T-helper 1 cell treated with Interleukin-12 subunit alpha and Interleukin-12 subunit beta and Interleukin-4 antibody, amounts not matched to agents 30 μg/mL and 1 μg/mL, for 36 hours (primary cell): ENCODE measurements around the gene INPP4A.

Experiments
- H3K27ac Mint-ChIP-seq: one replicate; pipeline ENCODE4 v1.8.0; 2021; ENCODE audit warnings: mild to moderate bottlenecking, mixed read lengths
- H3K27me3 Mint-ChIP-seq: one replicate; pipeline ENCODE4 v1.8.0; 2021; ENCODE audit warnings: low read depth, mixed read lengths
- H3K36me3 Mint-ChIP-seq: one replicate; pipeline ENCODE4 v1.8.0; 2021; ENCODE audit warnings: low read depth, mixed read lengths
- H3K4me1 Mint-ChIP-seq: one replicate; pipeline ENCODE4 v1.8.0; 2021; ENCODE audit warnings: low read depth, mixed read lengths
- H3K4me3 Mint-ChIP-seq: one replicate; pipeline ENCODE4 v1.8.0; 2021; ENCODE audit warnings: mild to moderate bottlenecking, moderate library complexity, mixed read lengths
- H3K9me3 Mint-ChIP-seq: one replicate; pipeline ENCODE4 v1.8.0; 2021; ENCODE audit warnings: mixed read lengths

INPP4A gene

DNA sequence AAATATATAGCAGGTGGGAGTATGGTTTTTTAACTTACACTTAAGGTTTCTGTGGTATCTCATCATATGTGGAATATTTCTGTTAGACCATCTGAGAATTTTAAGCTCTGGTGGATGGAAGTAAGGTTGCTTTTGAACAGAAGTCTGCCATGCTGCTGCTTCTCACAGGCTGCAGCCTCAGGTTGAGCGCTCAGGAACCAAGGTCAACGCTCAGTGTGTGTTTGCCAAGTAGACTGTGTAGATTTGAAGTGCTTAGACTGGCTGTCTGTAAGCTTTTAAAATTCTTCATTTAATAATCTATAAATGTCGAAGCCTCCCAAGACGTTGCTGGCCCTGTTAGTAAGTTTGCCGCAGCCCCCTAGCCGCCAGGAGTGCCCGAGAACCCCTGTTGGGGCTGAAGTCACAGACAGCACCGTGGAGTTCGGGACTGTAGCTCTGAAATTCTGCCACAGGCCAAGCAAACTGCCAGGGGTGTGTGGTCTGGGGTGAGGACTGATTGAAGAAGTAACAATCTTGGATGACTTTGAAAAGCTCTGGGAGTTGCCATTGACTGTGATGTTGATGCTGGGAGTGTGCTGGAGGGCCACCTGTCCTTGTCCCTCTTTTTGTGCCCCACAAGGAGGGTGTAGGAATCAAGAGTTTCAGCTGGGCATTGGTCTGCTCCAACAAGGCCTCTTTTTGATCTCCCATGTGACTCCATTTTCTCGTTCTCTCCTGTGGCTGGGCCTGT is 26.9 kb downstream of the INPP4A start:
- peaks cover 77% of the 10 kb centered on the region for H3K4me1 Mint-ChIP-seq
- peak overlapping the region; percentile 73 for H3K4me3 Mint-ChIP-seq
- peak overlapping the region; percentile 93 for H3K27ac Mint-ChIP-seq
- H3K36me3 Mint-ChIP-seq = peaks cover 27% of the 10 kb centered on the region
- no peaks in the 10 kb centered on the region for H3K27me3 Mint-ChIP-seq
- H3K9me3 Mint-ChIP-seq = no peaks in the 10 kb centered on the region

GRCh38 chr2:98472132-98472650 is 27.5 kb downstream of the INPP4A start:
- H3K9me3 Mint-ChIP-seq = no peaks in the 10 kb centered on the region
- peaks cover 26% of the 10 kb centered on the region for H3K36me3 Mint-ChIP-seq
- no peaks in the 10 kb centered on the region for H3K27me3 Mint-ChIP-seq
- peaks cover 77% of the 10 kb centered on the region for H3K4me1 Mint-ChIP-seq
- peak overlapping the region; percentile 64 for H3K4me3 Mint-ChIP-seq
- H3K27ac Mint-ChIP-seq = peak overlapping the region; percentile 93

GRCh38 chr2:98472961-98473746 is 28.5 kb downstream of the INPP4A start:
- peak overlapping the region; percentile 93 for H3K27ac Mint-ChIP-seq
- peaks cover 82% of the 10 kb centered on the region for H3K4me1 Mint-ChIP-seq
- peak overlapping the region; percentile 78 for H3K4me3 Mint-ChIP-seq
- peaks cover 29% of the 10 kb centered on the region for H3K36me3 Mint-ChIP-seq
- no peaks in the 10 kb centered on the region for H3K27me3 Mint-ChIP-seq
- H3K9me3 Mint-ChIP-seq = no peaks in the 10 kb centered on the region

DNA sequence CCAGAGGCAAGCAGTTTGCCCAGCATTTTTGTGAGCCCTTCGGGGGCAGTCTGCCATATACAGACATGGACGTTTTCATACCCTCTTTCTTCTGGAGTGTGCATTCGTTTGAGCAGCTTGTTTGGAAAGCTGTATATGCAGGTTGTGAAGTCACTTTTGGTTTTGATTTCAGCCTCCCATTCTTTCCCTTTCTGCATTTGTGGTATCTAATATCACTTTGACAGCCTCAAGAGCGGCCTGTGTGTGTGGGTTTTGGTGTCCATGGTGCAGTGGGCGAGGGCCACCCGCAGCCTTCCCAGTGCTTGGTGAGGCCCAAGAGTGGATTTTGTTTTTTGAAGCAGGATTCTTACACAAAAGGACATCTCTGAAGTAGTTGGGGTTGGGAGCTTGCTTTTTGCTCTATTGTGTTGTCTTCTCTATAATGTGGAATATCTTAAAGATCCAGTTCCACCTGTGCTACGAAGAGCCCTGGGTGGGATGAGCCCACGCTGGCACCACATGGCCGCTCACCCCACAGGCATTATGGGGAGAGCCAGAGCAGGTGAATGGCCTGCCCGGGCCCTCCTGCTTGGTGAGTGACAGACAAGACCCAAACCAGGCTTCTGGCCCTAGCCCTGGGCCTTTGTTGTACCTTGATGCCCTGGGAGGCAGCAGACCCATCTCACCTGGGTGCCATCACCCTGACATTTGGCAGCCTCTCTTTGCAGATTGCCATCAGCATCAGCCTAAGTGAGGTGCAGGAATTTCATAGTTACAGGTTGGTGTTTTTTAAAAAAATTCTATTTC is 29.5 kb downstream of the INPP4A start:
- Mint-ChIP-seq H3K9me3 (no peaks in the 10 kb centered on the region), H3K36me3 (peaks cover 24% of the 10 kb centered on the region), H3K4me3 (peak overlapping the region; percentile 78), H3K27ac (peak overlapping the region; percentile 93), H3K27me3 (no peaks in the 10 kb centered on the region), H3K4me1 (peaks cover 84% of the 10 kb centered on the region)

GRCh38 chr2:98474979-98475632 is 30.4 kb downstream of the INPP4A start:
- H3K9me3 Mint-ChIP-seq = no peaks in the 10 kb centered on the region
- H3K36me3 Mint-ChIP-seq = peaks cover 20% of the 10 kb centered on the region
- peak overlapping the region; percentile 66 for H3K4me3 Mint-ChIP-seq
- H3K27me3 Mint-ChIP-seq = no peaks in the 10 kb centered on the region
- H3K4me1 Mint-ChIP-seq = peaks cover 88% of the 10 kb centered on the region
- H3K27ac Mint-ChIP-seq = peak overlapping the region; percentile 41

DNA sequence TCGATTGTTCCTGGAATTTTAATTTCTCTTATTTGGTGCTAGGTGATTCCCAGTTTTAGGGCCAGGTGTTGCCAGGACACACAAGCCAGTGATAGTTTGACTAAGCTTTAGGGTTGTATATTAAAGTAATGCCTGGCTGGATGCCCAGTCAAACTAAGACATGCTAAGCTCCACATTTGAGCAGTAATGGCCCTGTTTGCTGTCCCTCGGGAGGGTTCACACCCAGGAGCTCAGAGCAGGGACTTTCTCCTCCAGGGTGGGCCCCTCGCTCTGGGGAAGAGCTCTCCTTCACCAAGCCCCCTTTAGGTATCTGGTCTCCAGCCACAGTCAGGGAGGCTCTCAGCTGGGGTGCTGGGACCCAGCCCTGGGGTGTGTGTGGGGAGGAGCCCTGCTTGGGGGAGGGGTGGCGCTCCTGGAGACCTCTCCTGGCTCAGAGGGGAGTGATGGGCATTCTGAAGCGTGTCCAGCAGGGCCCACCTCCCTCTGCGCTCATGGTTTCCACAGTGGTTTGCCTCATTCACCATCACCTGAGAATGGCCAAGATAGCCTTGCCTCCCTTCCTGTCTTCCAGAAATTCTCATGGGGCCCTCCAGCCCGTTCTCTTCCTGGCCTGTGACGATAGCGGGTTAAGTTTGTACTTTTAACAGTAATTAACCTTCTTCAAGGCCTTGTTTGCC is 31.7 kb downstream of the INPP4A start:
- peaks cover 14% of the 10 kb centered on the region for H3K36me3 Mint-ChIP-seq
- H3K27me3 Mint-ChIP-seq = no peaks in the 10 kb centered on the region
- H3K27ac Mint-ChIP-seq = peak overlapping the region; percentile 68
- no peaks in the 10 kb centered on the region for H3K9me3 Mint-ChIP-seq
- no peak overlapping the region for H3K4me3 Mint-ChIP-seq
- H3K4me1 Mint-ChIP-seq = peaks cover 92% of the 10 kb centered on the region

DNA sequence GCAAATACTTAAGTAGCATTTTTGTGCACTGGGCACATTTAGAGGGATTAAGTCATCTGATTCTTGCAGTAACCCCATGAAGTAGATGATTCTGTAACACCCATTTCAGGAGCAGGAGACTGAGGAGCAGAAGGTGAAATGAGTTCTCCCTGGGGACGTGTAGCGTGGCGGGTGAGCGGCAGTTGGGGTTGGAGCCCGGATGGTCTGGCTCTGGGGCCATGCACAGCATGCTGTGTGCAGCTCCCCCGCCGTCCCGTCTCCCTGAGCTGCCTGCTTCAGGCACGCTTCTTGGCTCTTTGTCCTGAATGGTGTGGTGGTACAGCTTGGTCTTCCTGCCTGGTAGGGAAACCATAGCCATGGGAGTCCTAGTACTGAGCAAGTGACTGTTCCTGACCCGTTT is 32.4 kb downstream of the INPP4A start:
- Mint-ChIP-seq H3K27ac (peak overlapping the region; percentile 68), H3K9me3 (no peaks in the 10 kb centered on the region), H3K36me3 (peaks cover 15% of the 10 kb centered on the region)

GRCh38 chr2:98477506-98477905 is 32.8 kb downstream of the INPP4A start:
- H3K27me3 Mint-ChIP-seq = no peaks in the 10 kb centered on the region
- peak overlapping the region; percentile 84 for H3K27ac Mint-ChIP-seq
- H3K9me3 Mint-ChIP-seq = no peaks in the 10 kb centered on the region
- H3K4me1 Mint-ChIP-seq = peaks cover 89% of the 10 kb centered on the region
- H3K36me3 Mint-ChIP-seq = peaks cover 17% of the 10 kb centered on the region
- no peak overlapping the region for H3K4me3 Mint-ChIP-seq

More for the DNA sequence above, 32.4 kb downstream of the INPP4A start:
- peaks cover 89% of the 10 kb centered on the region for H3K4me1 Mint-ChIP-seq
- no peak overlapping the region for H3K4me3 Mint-ChIP-seq
- H3K27me3 Mint-ChIP-seq = no peaks in the 10 kb centered on the region

GRCh38 chr2:98478088-98478551 is 33.5 kb downstream of the INPP4A start:
- H3K27ac Mint-ChIP-seq = peak overlapping the region; percentile 84
- H3K4me3 Mint-ChIP-seq = no peak overlapping the region
- peaks cover 85% of the 10 kb centered on the region for H3K4me1 Mint-ChIP-seq

GRCh38 chr2:98478907-98479306 is 34.2 kb downstream of the INPP4A start:
- Mint-ChIP-seq H3K36me3 (peaks cover 20% of the 10 kb centered on the region), H3K27ac (peak overlapping the region; percentile 84), H3K9me3 (no peaks in the 10 kb centered on the region)

More at GRCh38 chr2:98478088-98478551, 33.5 kb downstream of the INPP4A start:
- no peaks in the 10 kb centered on the region for H3K9me3 Mint-ChIP-seq
- H3K36me3 Mint-ChIP-seq = peaks cover 18% of the 10 kb centered on the region
- no peaks in the 10 kb centered on the region for H3K27me3 Mint-ChIP-seq

GRCh38 chr2:98479371-98479770 is 34.7 kb downstream of the INPP4A start:
- peak overlapping the region; percentile 84 for H3K27ac Mint-ChIP-seq
- peaks cover 85% of the 10 kb centered on the region for H3K4me1 Mint-ChIP-seq
- H3K27me3 Mint-ChIP-seq = no peaks in the 10 kb centered on the region
- peaks cover 22% of the 10 kb centered on the region for H3K36me3 Mint-ChIP-seq
- H3K4me3 Mint-ChIP-seq = no peak overlapping the region
- H3K9me3 Mint-ChIP-seq = no peaks in the 10 kb centered on the region

More at GRCh38 chr2:98478907-98479306, 34.2 kb downstream of the INPP4A start:
- Mint-ChIP-seq H3K4me1 (peaks cover 85% of the 10 kb centered on the region), H3K27me3 (no peaks in the 10 kb centered on the region), H3K4me3 (no peak overlapping the region)

DNA sequence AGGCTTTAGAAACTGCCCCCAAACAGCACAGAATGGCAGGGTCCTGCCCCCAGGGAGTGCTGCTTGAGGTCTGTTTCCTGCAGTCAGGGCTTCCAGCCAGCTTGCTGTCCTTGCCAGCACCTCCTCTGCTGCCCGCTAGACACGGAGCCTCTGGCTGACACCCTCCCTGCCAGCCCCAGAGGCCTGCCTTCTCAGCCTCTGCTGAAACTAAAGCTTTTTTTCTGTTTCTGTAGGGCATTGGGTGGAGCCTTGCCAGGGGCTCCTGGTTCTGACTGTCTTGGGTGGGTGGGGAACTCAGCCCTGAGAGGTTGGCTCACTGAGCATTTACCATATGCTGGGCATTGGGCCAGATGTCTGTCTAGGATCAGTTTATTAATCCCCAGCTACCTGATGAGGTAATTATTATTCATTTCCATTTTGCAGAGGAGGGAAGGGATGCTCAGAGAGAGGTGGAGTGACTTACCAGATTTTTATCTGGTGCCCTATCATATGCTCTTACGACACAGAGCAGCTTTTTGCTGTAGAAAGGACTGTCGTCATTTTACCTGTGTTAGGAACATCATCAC is 35.4 kb downstream of the INPP4A start:
- no peaks in the 10 kb centered on the region for H3K27me3 Mint-ChIP-seq

GRCh38 chr2:98480598-98480997 is 35.9 kb downstream of the INPP4A start:
- Mint-ChIP-seq H3K27me3 (no peaks in the 10 kb centered on the region), H3K27ac (peak overlapping the region; percentile 84), H3K4me3 (no peak overlapping the region), H3K9me3 (no peaks in the 10 kb centered on the region), H3K36me3 (peaks cover 19% of the 10 kb centered on the region), H3K4me1 (peaks cover 85% of the 10 kb centered on the region)

More for the DNA sequence above, 35.4 kb downstream of the INPP4A start:
- Mint-ChIP-seq H3K36me3 (peaks cover 19% of the 10 kb centered on the region), H3K4me3 (peak overlapping the region; percentile 71), H3K4me1 (peaks cover 86% of the 10 kb centered on the region), H3K27ac (peak overlapping the region; percentile 84), H3K9me3 (no peaks in the 10 kb centered on the region)
